Mucosa of descending colon (tissue), 3 donors: ENCODE data around the gene CHST11. TPM values are rescaled to one million over a fixed set of nuclear protein-coding genes. Genes with fewer than 3 reads are reported as not detected.

Experiments
- ATAC-seq: fragments of 200-7000 bp; cut with Tn5 transposase; one replicate; pipeline ENCODE4 v1.9.1; 2020; ENCODE audit warnings: mild to moderate bottlenecking, moderate library complexity
- DNase-seq, 3 donors: peaks; one replicate each; pipeline ENCODE4 v3.0.0-alpha.2; 2020
- H3K36me3 ChIP-seq: fragments of 200-600 bp; one replicate; pipeline ENCODE4 v1.8.0; 2021; ENCODE audit warnings: low read depth, mild to moderate bottlenecking
- H3K4me1 ChIP-seq: fragments of 200-600 bp; one replicate; pipeline ENCODE4 v1.8.0; 2021; ENCODE audit warnings: low read depth, mild to moderate bottlenecking
- H3K4me3 ChIP-seq: fragments of 200-600 bp; one replicate; pipeline ENCODE4 v1.8.0; 2021; ENCODE audit warnings: mild to moderate bottlenecking
- H3K9me3 ChIP-seq: fragments of 200-600 bp; one replicate; pipeline ENCODE4 v1.8.0; 2021; ENCODE audit warnings: mild to moderate bottlenecking
- intact Hi-C, 2 donors: fragments of 100-400 bp; cut with DNase I in 1 of 2; cut with micrococcal nuclease in 1 of 2; formaldehyde crosslinking; loops; one replicate each; pipeline versions ENCODE4 v1.11.0 to v1.11.1; 2022; cut with DNase I, micrococcal nuclease
- total RNA-seq, 3 donors: library from RNA; stranded (reverse); fragmentation: NEBNext Ultra II Directional in 2 of 3; extraction: Animal tissue kit (Norgen Biotek cat#: 25700) in 2 of 3; gene quantifications; one replicate each; pipeline versions ENCODE4 v1.2.1 to v1.2.4, GENCODE V29; 2021 to 2023
- TF ChIP-seq, protein P1 (sequence below): fragments of 200-600 bp; IDR thresholded peaks from one replicate; pipeline ENCODE4 v1.8.0; 2022; ENCODE audit warnings: antibody characterized with exemption, mild to moderate bottlenecking
- donor health status: DM: no; HTN: no; CAD: no; lungs with moderate emphysema.
- donor health status: DM: no; HTN: no; CAD: no.
- donor health status: DM: no; HTN: yes; CAD: no.

The CHST11 gene
- total RNA-seq, 3 donors from 2014 or later, result 3.3 to 15.2 (median 6.6) TPM

DNA sequence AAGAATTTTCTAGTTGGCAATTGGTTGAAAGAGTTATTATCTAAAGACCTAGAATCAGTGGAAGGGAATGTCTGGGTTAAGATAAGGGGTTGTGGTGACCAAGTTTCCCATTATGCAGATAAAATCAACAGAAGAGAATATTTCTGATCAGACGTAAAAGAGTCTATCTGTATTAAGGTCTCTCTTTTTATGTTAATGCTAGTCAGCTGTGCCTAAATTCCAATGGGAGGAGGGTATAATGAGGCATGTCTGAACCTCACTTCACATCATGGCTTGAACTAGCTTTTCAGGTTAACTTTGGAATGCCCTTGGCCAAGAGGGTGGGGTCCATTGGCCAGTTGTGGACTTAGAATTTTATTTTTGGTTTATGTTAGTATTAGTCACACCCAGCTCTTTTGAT, 34.3 kb upstream of the CHST11 start:
- ATAC-seq, result no peak
- intact Hi-C loops, result no loop called here
- TF ChIP-seq, protein P1, sequence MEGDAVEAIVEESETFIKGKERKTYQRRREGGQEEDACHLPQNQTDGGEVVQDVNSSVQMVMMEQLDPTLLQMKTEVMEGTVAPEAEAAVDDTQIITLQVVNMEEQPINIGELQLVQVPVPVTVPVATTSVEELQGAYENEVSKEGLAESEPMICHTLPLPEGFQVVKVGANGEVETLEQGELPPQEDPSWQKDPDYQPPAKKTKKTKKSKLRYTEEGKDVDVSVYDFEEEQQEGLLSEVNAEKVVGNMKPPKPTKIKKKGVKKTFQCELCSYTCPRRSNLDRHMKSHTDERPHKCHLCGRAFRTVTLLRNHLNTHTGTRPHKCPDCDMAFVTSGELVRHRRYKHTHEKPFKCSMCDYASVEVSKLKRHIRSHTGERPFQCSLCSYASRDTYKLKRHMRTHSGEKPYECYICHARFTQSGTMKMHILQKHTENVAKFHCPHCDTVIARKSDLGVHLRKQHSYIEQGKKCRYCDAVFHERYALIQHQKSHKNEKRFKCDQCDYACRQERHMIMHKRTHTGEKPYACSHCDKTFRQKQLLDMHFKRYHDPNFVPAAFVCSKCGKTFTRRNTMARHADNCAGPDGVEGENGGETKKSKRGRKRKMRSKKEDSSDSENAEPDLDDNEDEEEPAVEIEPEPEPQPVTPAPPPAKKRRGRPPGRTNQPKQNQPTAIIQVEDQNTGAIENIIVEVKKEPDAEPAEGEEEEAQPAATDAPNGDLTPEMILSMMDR, result no peak
- Histone ChIP-seq H3K36me3 (no peaks in the 10 kb centered on the region), H3K4me3 (no peak overlapping the region), H3K9me3 (no peaks in the 10 kb centered on the region), H3K4me1 (no peaks in the 10 kb centered on the region)
- no peak for DNase-seq

DNA sequence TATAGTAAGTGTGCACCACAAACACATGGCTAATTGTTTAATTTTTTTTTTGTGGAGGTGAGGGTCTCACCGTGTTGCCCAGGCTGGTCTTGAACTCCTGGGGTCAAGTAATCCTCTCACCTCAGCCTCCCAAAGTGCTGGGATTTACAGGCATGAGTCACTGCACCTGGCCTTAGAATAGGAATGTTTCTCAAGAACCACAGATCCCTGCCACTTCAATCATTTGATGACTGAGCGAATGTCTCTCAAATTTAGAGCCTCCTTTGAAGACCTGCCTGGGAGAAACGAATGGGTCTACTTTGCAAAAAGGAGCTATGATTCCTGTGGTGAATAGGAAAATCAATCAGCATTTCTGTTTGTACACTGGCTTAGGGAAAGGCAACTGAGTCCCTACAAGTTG, 33.5 kb upstream of the CHST11 start:
- no peak for ATAC-seq
- no peaks in the 10 kb centered on the region for H3K4me1 ChIP-seq
- intact Hi-C loops, result no loop called here

DNA sequence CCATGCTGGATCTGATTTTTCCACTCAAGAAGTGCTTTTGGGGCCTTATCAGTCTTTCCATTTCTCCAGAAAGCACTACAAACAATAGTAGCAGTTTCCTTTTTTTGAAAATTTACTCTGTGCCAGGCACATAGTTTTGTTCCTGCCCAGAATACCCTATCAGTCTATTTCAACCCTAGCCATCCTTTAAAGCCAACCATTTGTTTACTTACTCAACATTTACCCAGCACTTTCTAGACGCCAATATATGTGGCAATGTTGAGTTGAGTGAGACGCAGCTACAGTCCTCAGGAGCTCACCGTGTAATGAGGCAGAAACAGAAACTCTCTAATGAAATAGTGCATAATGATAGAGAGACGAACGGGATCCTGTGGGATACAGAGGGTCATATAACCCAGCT, 32.9 kb upstream of the CHST11 start:
- Histone ChIP-seq H3K4me3 (no peak overlapping the region), H3K9me3 (no peaks in the 10 kb centered on the region), H3K36me3 (no peaks in the 10 kb centered on the region), H3K4me1 (no peaks in the 10 kb centered on the region)
- DNase-seq, result no peak
- intact Hi-C loops, result no loop called here
- TF ChIP-seq, protein P1, result no peak
- no peak for ATAC-seq

More for the DNA sequence above, 33.5 kb upstream of the CHST11 start:
- DNase-seq, result no peak
- TF ChIP-seq, protein P1, result no peak
- Histone ChIP-seq H3K36me3 (no peaks in the 10 kb centered on the region), H3K4me3 (no peak overlapping the region), H3K9me3 (no peaks in the 10 kb centered on the region)

DNA sequence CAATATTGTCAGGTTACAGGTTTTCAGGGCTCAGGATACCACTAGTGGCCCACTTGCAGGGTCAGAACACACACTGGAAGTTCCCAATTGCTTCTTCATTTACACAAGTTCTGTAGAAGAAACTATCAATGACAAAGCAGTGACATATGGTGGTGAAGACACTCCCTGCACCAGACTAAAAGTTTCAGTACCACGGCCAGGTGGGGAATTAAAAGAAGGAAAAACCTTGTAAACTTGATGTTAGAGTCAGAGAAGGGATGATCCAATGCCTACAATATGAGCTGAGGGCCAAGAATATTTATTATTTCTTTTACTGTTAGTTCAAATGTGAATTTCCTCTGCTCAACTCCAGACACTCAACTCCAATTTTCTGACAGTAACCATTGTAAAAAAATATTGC, 31.8 kb upstream of the CHST11 start:
- Histone ChIP-seq H3K9me3 (no peaks in the 10 kb centered on the region), H3K4me1 (no peaks in the 10 kb centered on the region), H3K36me3 (no peaks in the 10 kb centered on the region), H3K4me3 (no peak overlapping the region)
- no peak for ATAC-seq
- TF ChIP-seq, protein P1, result no peak
- DNase-seq, result no peak
- intact Hi-C loops, result no loop called here

DNA sequence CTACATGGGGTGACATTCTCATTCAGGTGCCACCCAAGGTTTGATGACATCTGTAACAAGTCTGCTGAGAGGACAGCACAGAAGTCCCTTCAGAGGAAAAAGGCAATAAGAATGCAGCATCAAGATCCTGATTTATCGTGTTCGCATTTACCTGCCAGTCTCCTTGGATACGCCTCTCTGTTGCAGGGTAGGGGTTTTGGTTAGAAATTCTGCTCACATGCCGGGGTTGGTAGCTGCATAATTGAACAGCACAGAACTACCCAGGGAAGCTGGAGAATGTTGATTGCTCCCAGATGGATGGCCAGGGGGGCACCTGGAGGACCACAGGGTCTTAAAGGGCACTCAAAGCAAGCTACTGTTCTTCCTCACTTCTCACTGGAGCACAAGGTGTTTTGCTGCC, 31.1 kb upstream of the CHST11 start:
- no peaks in the 10 kb centered on the region for H3K36me3 ChIP-seq
- H3K9me3 ChIP-seq, result no peaks in the 10 kb centered on the region
- H3K4me1 ChIP-seq, result no peaks in the 10 kb centered on the region
- H3K4me3 ChIP-seq, result no peak overlapping the region
- TF ChIP-seq, protein P1, result no peak
- DNase-seq, result no peak
- intact Hi-C loops, result no loop called here
- ATAC-seq, result no peak

DNA sequence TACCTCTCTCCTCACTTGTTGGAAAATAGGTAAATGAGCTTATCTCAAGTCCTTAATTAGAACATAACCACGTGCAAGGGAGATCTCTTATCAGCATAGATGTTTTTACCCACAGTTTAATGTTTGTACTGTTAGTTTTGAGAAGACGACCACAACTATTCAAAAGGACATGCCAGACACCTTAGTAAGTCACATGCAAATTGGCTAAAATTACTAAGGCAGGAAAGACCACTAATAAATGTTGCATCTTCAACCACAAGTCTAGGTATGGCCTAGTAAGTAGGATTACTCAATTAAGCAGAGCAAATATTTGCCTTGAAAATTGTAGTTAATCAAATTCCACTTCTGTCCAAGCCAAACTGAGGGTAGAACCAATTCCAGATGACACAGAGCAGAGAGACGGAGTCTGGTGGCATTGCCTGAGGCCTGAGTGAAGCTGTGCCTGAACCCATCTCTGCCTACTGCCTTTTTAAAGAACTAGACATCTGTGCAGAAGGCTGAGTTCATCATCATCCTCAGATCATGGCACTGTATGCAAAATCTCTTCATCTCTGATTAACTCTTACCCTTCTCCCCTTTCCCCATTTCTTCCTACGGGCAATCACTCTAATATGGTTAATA, 29.7 kb upstream of the CHST11 start:
- intact Hi-C loops, result no loop called here
- Histone ChIP-seq H3K4me3 (no peak overlapping the region), H3K9me3 (no peaks in the 10 kb centered on the region), H3K4me1 (no peaks in the 10 kb centered on the region), H3K36me3 (no peaks in the 10 kb centered on the region)
- TF ChIP-seq, protein P1, result no peak
- no peak for ATAC-seq
- DNase-seq, result no peak
